CD14-positive monocyte (primary cell): ENCODE results near the gene UNC5CL. TPM values are rescaled to one million over a fixed set of nuclear protein-coding genes. Genes with fewer than 3 reads are reported as not detected.

ENCODE experiments used
- DNase-seq, 3 donors: peaks; one replicate each; pipeline ENCODE4 v3.0.0-alpha.2; 2011 to 2022
- H2AFZ ChIP-seq: 2 replicates; pipeline ENCODE4 v1.6.0; 2012; ENCODE audit warnings: mild to moderate bottlenecking, low read depth, low read length, inconsistent platforms; ENCODE audit not compliant: insufficient read depth, poor library complexity, severe bottlenecking
- H3K27ac ChIP-seq, 2 donors: 1 replicate in 1 of 2; 2 replicates in 1 of 2; pipeline ENCODE4 v1.5.1; 2012 to 2013; ENCODE audit warnings: low read length in 2 of 2, control low read depth in 1 of 2, inconsistent platforms in 1 of 2, low read depth in 1 of 2, mild to moderate bottlenecking in 1 of 2
- H3K27me3 ChIP-seq, 2 donors: one replicate each; pipeline versions ENCODE4 v1.6.0 to v1.6.1; 2011 to 2013; ENCODE audit warnings: low read length in 2 of 2; ENCODE audit not compliant: control insufficient read depth in 2 of 2, insufficient read depth in 2 of 2
- H3K36me3 ChIP-seq, 2 donors: replicated peaks in 1 of 2; 1 replicate in 1 of 2; 2 replicates in 1 of 2; pipeline versions ENCODE4 v1.5.1 to v1.6.1; 2012 to 2013; ENCODE audit warnings: low read length in 2 of 2, control low read depth in 1 of 2, inconsistent platforms in 1 of 2, mild to moderate bottlenecking in 1 of 2; ENCODE audit not compliant: insufficient read depth in 2 of 2, control insufficient read depth in 1 of 2
- H3K4me1 ChIP-seq, 2 donors: 1 replicate in 1 of 2; 2 replicates in 1 of 2; pipeline versions ENCODE4 v1.5.1 to v1.6.1; 2012 to 2013; ENCODE audit warnings: low read length in 2 of 2, control low read depth in 1 of 2, inconsistent platforms in 1 of 2, mild to moderate bottlenecking in 1 of 2, moderate library complexity in 1 of 2; ENCODE audit not compliant: insufficient read depth in 2 of 2, control insufficient read depth in 1 of 2
- H3K4me2 ChIP-seq: replicated peaks from 2 replicates; pipeline ENCODE3; 2012; ENCODE audit warnings: low read length, moderate library complexity, mild to moderate bottlenecking; ENCODE audit not compliant: poor library complexity, severe bottlenecking; ENCODE audit errors: extremely low read depth
- H3K4me3 ChIP-seq, 3 experiments: fragments of 200-600 bp in 1 of 3; sonication (generic) in 1 of 3; replicated peaks in 1 of 3; 1 replicate in 2 of 3; 2 replicates in 1 of 3; pipeline ENCODE4 v1.5.1; 2011 to 2013; ENCODE audit warnings: low read length in 3 of 3, mild to moderate bottlenecking in 3 of 3, control low read depth in 2 of 3, low read depth in 2 of 3, inconsistent platforms in 1 of 3, moderate library complexity in 1 of 3
- H3K79me2 ChIP-seq: 2 replicates; pipeline ENCODE4 v1.6.0; 2012; ENCODE audit warnings: mild to moderate bottlenecking, control low read depth, inconsistent platforms, low read length, moderate library complexity; ENCODE audit not compliant: insufficient read depth
- H3K9ac ChIP-seq: 2 replicates; pipeline ENCODE4 v1.6.0; 2017; ENCODE audit warnings: low read length, mild to moderate bottlenecking; ENCODE audit not compliant: insufficient read depth, poor library complexity, severe bottlenecking
- H3K9me3 ChIP-seq, 2 donors: replicated peaks in 1 of 2; 1 replicate in 1 of 2; 2 replicates in 1 of 2; pipeline versions ENCODE4 v1.5.1 to v1.6.1; 2012 to 2013; ENCODE audit warnings: low read length in 2 of 2, control low read depth in 1 of 2; ENCODE audit not compliant: control insufficient read depth in 1 of 2, insufficient read depth in 1 of 2
- H4K20me1 ChIP-seq: 2 replicates; pipeline ENCODE4 v1.6.0; 2012; ENCODE audit warnings: mild to moderate bottlenecking, low read length, control low read depth, moderate library complexity; ENCODE audit not compliant: insufficient read depth
- H3K27ac Mint-ChIP-seq, 7 donors: one replicate each; pipeline ENCODE4 v1.8.0; 2020; ENCODE audit warnings: mild to moderate bottlenecking in 7 of 7, mixed read lengths in 7 of 7, moderate library complexity in 6 of 7, inconsistent platforms in 2 of 7
- H3K27me3 Mint-ChIP-seq, 3 donors: one replicate each; pipeline ENCODE4 v1.8.0; 2021 to 2022; ENCODE audit warnings: low read depth in 3 of 3, mild to moderate bottlenecking in 3 of 3, mixed read lengths in 3 of 3, moderate library complexity in 3 of 3, inconsistent platforms in 1 of 3
- H3K36me3 Mint-ChIP-seq, 2 donors: one replicate each; pipeline ENCODE4 v1.8.0; 2020; ENCODE audit warnings: mixed read lengths in 2 of 2, inconsistent platforms in 1 of 2, mild to moderate bottlenecking in 1 of 2
- H3K4me1 Mint-ChIP-seq: one replicate; pipeline ENCODE4 v1.8.0; 2020; ENCODE audit warnings: mild to moderate bottlenecking, mixed read lengths
- H3K4me3 Mint-ChIP-seq, 2 donors: one replicate each; pipeline ENCODE4 v1.8.0; 2020; ENCODE audit warnings: mild to moderate bottlenecking in 2 of 2, mixed read lengths in 2 of 2, moderate library complexity in 1 of 2
- H3K9me3 Mint-ChIP-seq, 7 donors: one replicate each; pipeline ENCODE4 v1.8.0; 2020 to 2022; ENCODE audit warnings: mixed read lengths in 7 of 7, mild to moderate bottlenecking in 6 of 7, moderate library complexity in 6 of 7, inconsistent platforms in 2 of 7
- WGBS: methylation state at CpG from one replicate; pipeline ENCODE4 v1.1.5; 2013; ENCODE audit warnings: missing lambda C conversion rate; ENCODE audit not compliant: insufficient coverage; 5-methylcytosine and 5-hydroxymethylcytosine counted together
- intact Hi-C, 2 donors: fragments of 100-400 bp; cut with micrococcal nuclease; formaldehyde crosslinking; loops; one replicate each; pipeline versions ENCODE4 v1.15.0 to v1.15.1; 2023
- polyA plus RNA-seq, 3 donors: library from polyadenylated mRNA; depleted of rRNA in 1 of 3; unstranded in 2 of 3; stranded (reverse) in 1 of 3; fragments of 300-500 nt in 2 of 3; fragments of >200 nt in 1 of 3; fragmentation: Illumina TruSeq in 2 of 3; gene quantifications; 1 replicate in 2 of 3; 2 replicates in 1 of 3; pipeline ENCODE4 v1.2.3, GENCODE V29; 2012 to 2021
- TF ChIP-seq, protein P1 (sequence below): fragments of 200-600 bp; IDR thresholded peaks from one replicate; pipeline ENCODE4 v1.8.0; 2022; ENCODE audit warnings: antibody characterized with exemption, mild to moderate bottlenecking

Gene UNC5CL
- polyA plus RNA-seq, 3 donors: 0.09 to 2.3 TPM; not detected in 1

DNA sequence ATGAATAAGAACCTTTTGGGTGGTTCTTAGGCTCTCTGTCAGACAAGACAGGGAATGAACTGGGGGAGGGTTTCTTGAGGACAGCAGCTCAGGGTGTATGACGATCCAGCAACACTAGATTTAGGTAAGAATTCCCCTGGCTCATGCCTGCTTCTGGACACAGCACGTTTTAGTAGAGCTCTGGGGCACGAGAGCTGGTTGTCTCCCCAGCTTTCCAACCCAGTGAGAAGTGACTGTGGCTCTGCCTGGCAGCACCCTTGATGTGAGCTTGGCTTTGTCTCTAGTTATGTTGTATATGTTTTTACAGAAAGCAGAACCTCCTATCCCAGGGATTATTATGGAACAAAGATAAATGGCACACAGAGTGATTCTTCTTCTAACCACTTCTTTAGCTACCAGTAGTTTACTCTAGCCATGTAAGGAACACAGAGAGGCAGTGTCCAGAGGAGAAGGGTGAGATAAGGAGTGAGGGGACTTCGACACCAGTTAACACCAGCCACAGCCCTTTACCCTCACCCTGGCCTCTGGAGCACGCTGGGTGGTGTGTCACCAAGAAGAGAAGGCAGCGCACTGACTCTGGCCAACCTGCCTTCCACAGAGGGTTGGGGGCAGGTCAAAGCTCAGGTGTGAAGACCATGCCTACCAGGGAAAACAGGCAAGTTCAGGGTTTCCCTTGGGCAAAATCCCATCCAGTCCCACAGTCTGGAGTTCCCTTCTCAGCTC, 17.9 kb upstream of the UNC5CL start:
- Mint-ChIP-seq H3K27ac (peak overlapping the region in 2 of 7 donors; percentile 3 to 16), H3K4me1 (peaks cover 9% of the 10 kb centered on the region), H3K36me3 (peaks cover 28 to 29% of the 10 kb centered on the region in 2 donors), H3K9me3 (peaks cover 0 to 2% (median 0%) of the 10 kb centered on the region in 7 donors), H3K4me3 (no peak overlapping the region), H3K27me3 (peaks cover 0 to 4% (median 0%) of the 10 kb centered on the region in 3 donors)
- no peak for DNase-seq
- no peaks in the 10 kb centered on the region for H4K20me1 ChIP-seq
- WGBS: 96% methylated on average over 4 of the region's 6 CpGs
- no peaks in the 10 kb centered on the region for H3K79me2 ChIP-seq
- TF ChIP-seq, protein P1, sequence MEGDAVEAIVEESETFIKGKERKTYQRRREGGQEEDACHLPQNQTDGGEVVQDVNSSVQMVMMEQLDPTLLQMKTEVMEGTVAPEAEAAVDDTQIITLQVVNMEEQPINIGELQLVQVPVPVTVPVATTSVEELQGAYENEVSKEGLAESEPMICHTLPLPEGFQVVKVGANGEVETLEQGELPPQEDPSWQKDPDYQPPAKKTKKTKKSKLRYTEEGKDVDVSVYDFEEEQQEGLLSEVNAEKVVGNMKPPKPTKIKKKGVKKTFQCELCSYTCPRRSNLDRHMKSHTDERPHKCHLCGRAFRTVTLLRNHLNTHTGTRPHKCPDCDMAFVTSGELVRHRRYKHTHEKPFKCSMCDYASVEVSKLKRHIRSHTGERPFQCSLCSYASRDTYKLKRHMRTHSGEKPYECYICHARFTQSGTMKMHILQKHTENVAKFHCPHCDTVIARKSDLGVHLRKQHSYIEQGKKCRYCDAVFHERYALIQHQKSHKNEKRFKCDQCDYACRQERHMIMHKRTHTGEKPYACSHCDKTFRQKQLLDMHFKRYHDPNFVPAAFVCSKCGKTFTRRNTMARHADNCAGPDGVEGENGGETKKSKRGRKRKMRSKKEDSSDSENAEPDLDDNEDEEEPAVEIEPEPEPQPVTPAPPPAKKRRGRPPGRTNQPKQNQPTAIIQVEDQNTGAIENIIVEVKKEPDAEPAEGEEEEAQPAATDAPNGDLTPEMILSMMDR: no peak
- no peak overlapping the region for H3K4me2 ChIP-seq
- H3K27me3 ChIP-seq: no peaks in the 10 kb centered on the region
- intact Hi-C loops: no loop called here
- peaks cover 5 to 14% of the 10 kb centered on the region in 2 donors for H3K36me3 ChIP-seq
- no peaks in the 10 kb centered on the region for H3K9me3 ChIP-seq
- H3K9ac ChIP-seq: no peak overlapping the region
- no peak overlapping the region for H3K4me3 ChIP-seq
- peaks cover 7 to 8% of the 10 kb centered on the region in 2 donors for H3K4me1 ChIP-seq
- no peak overlapping the region for H2AFZ ChIP-seq
- H3K27ac ChIP-seq: no peak overlapping the region

- WGBS: 44% methylated on average over 2 of the region's 3 CpGs
- Mint-ChIP-seq H3K27me3 (peaks cover 0 to 4% (median 0%) of the 10 kb centered on the region in 3 donors), H3K9me3 (peaks cover 0 to 2% (median 0%) of the 10 kb centered on the region in 7 donors), H3K4me1 (peaks cover 16% of the 10 kb centered on the region), H3K4me3 (no peak overlapping the region), H3K27ac (peak overlapping the region in 1 of 7 donors; percentile 6), H3K36me3 (peaks cover 15% of the 10 kb centered on the region in 2 donors)
- no peak overlapping the region for H3K27ac ChIP-seq
- no peak overlapping the region for H3K9ac ChIP-seq
- no peak for DNase-seq
- TF ChIP-seq, protein P1: no peak
- H3K9me3 ChIP-seq: no peaks in the 10 kb centered on the region
- H3K79me2 ChIP-seq: no peaks in the 10 kb centered on the region
- no peaks in the 10 kb centered on the region for H4K20me1 ChIP-seq
- no peaks in the 10 kb centered on the region for H3K36me3 ChIP-seq
- no peak overlapping the region for H3K4me3 ChIP-seq
- H2AFZ ChIP-seq: no peak overlapping the region
- H3K4me2 ChIP-seq: no peak overlapping the region
- intact Hi-C loops: no loop called here
- H3K27me3 ChIP-seq: no peaks in the 10 kb centered on the region
- peaks cover 19% of the 10 kb centered on the region in 2 donors for H3K4me1 ChIP-seq
Measured at GRCh38 chr6:41055149-41055548, 16.1 kb upstream of the UNC5CL start.
